ENCODE results near the gene ABLIM2. TPM values are rescaled to one million over a fixed set of nuclear protein-coding genes. Genes with fewer than 3 reads are reported as not detected.

The ABLIM2 gene
- polyA plus RNA-seq, 1 donor from 2014 or later, result 14.9 TPM

- H4K20me1 ChIP-seq (ENCODE audit: insufficient read depth), result no peaks in the 10 kb centered on the region
- no peaks in the 10 kb centered on the region for H3K27me3 ChIP-seq (ENCODE audit: insufficient read depth, low read depth, low read length)
- no peaks in the 10 kb centered on the region for H3K36me3 ChIP-seq (ENCODE audit: insufficient read depth, low read length)
- no peak overlapping the region for H3K4me3 ChIP-seq (ENCODE audit: low read length)
- H3K4me2 ChIP-seq (ENCODE audit: low read length), result no peak overlapping the region
- no peaks in the 10 kb centered on the region for H3K9me3 ChIP-seq (ENCODE audit: low read length)
- no peak overlapping the region for H2AFZ ChIP-seq (ENCODE audit: low read depth, low read length)
- H3K27ac ChIP-seq (ENCODE audit: low read length), result no peak overlapping the region
- H3K79me2 ChIP-seq (replicated peaks; ENCODE audit: insufficient read depth, low read length), result no peaks in the 10 kb centered on the region
- no peaks in the 10 kb centered on the region for H3K9me2 ChIP-seq (ENCODE audit: insufficient read depth, low read length)
- no peak for TF ChIP-seq CTCF (IDR thresholded peaks at IDR 0.05; ENCODE audit: poor library complexity, severe bottlenecking)
- no peaks in the 10 kb centered on the region for H3F3A ChIP-seq (ENCODE audit: insufficient read depth, low read length, poor library complexity, severe bottlenecking)
- H3K9ac ChIP-seq (ENCODE audit: low read length), result no peak overlapping the region
Observed at GRCh38 chr4:8077181-8078108, 81.2 kb downstream of the ABLIM2 start.

GRCh38 chr4:8076023-8076422, 82.6 kb downstream of the ABLIM2 start:
- Histone ChIP-seq H3K9me3 (ENCODE audit: low read length) (no peaks in the 10 kb centered on the region), H3K9me2 (ENCODE audit: insufficient read depth, low read length) (no peaks in the 10 kb centered on the region)

More at GRCh38 chr4:8076023-8076422, 82.6 kb downstream of the ABLIM2 start:
- no peak for TF ChIP-seq EP300 (conservative IDR thresholded peaks at IDR 0.05; ENCODE audit: poor library complexity, severe bottlenecking)
- TF ChIP-seq POLR2AphosphoS5 (IDR thresholded peaks at IDR 0.05), result no peak
- TF ChIP-seq TAF1 (IDR thresholded peaks at IDR 0.05; ENCODE audit: low read depth), result no peak
- TF ChIP-seq REST (IDR thresholded peaks at IDR 0.05; ENCODE audit: borderline replicate concordance), result no peak
- no peak for TF ChIP-seq CTCF (IDR thresholded peaks at IDR 0.05; ENCODE audit: poor library complexity, severe bottlenecking)
- no peak for TF ChIP-seq RAD21 (conservative IDR thresholded peaks at IDR 0.05)
- no peak for TF ChIP-seq SMC3 (conservative IDR thresholded peaks at IDR 0.05; ENCODE audit: poor library complexity)
- TF ChIP-seq MXI1 (conservative IDR thresholded peaks at IDR 0.05; ENCODE audit: poor library complexity, severe bottlenecking), result no peak
- TF ChIP-seq EZH2 (IDR thresholded peaks at IDR 0.05; ENCODE audit: borderline replicate concordance, insufficient read depth, low read length, poor library complexity, severe bottlenecking), result no peak
- Histone ChIP-seq H3K4me3 (ENCODE audit: low read length) (no peak overlapping the region), H3K27me3 (ENCODE audit: insufficient read depth, low read depth, low read length) (no peaks in the 10 kb centered on the region), H2AFZ (ENCODE audit: low read depth, low read length) (no peak overlapping the region), H3K79me2 (replicated peaks; ENCODE audit: insufficient read depth, low read length) (no peaks in the 10 kb centered on the region), H3K36me3 (ENCODE audit: insufficient read depth, low read length) (no peaks in the 10 kb centered on the region), H4K20me1 (ENCODE audit: insufficient read depth) (no peaks in the 10 kb centered on the region), H3K9ac (ENCODE audit: low read length) (no peak overlapping the region), H3F3A (ENCODE audit: insufficient read depth, low read length, poor library complexity, severe bottlenecking) (no peaks in the 10 kb centered on the region), H3K27ac (ENCODE audit: low read length) (no peak overlapping the region), H3K4me2 (ENCODE audit: low read length) (no peak overlapping the region)

All from neural cell (in vitro differentiated cells).